NCI-H2196 (cell line): Measurements from ENCODE around the gene MUC2.

Experiments used
- DNase-seq: peaks from one replicate; lab custom pipeline; 2025; ENCODE audit not compliant: unreplicated experiment; lab: John Stamatoyannopoulos, UW

MUC2 gene

GRCh38 chr11:1050581-1051355, 23.9 kb upstream of the MUC2 start:
- peak; percentile 69 for DNase-seq

- no peak for DNase-seq
These were observed 23.1 kb upstream of the MUC2 start for GRCh38 chr11:1051356-1052132.

- no peak for DNase-seq
These were observed 22.3 kb upstream of the MUC2 start for GRCh38 chr11:1052133-1053011.

- no peak for DNase-seq
These were observed 21.4 kb upstream of the MUC2 start for GRCh38 chr11:1053121-1053901.

- DNase-seq = peak; percentile 5
These were observed 20.2 kb upstream of the MUC2 start for GRCh38 chr11:1054143-1055108.

- DNase-seq = no peak
These were observed 19.5 kb upstream of the MUC2 start for GRCh38 chr11:1055109-1055703.

GRCh38 chr11:1055990-1056771, 18.5 kb upstream of the MUC2 start:
- no peak for DNase-seq

GRCh38 chr11:1057806-1058205, 16.9 kb upstream of the MUC2 start:
- DNase-seq = no peak

GRCh38 chr11:1059759-1060158, 14.9 kb upstream of the MUC2 start:
- DNase-seq = no peak

GRCh38 chr11:1060410-1060809, 14.3 kb upstream of the MUC2 start:
- no peak for DNase-seq

GRCh38 chr11:1060852-1061616, 13.6 kb upstream of the MUC2 start:
- no peak for DNase-seq

- no peak for DNase-seq
These were observed 12.4 kb upstream of the MUC2 start for GRCh38 chr11:1062075-1062820.

- no peak for DNase-seq
These were observed 10.5 kb upstream of the MUC2 start for GRCh38 chr11:1064167-1064566.

- DNase-seq = no peak
These were observed 6.7 kb upstream of the MUC2 start for GRCh38 chr11:1067812-1068496.

- no peak for DNase-seq
These were observed 4.9 kb upstream of the MUC2 start for GRCh38 chr11:1069740-1070139.
